Measurements from ENCODE around the gene ADGRF3.
"Not testable (repeated sequence)": the region's sequence is repeated elsewhere in the genome, so short reads cannot be mapped to it uniquely, and the experiment has no call there.

The ADGRF3 gene

DNA sequence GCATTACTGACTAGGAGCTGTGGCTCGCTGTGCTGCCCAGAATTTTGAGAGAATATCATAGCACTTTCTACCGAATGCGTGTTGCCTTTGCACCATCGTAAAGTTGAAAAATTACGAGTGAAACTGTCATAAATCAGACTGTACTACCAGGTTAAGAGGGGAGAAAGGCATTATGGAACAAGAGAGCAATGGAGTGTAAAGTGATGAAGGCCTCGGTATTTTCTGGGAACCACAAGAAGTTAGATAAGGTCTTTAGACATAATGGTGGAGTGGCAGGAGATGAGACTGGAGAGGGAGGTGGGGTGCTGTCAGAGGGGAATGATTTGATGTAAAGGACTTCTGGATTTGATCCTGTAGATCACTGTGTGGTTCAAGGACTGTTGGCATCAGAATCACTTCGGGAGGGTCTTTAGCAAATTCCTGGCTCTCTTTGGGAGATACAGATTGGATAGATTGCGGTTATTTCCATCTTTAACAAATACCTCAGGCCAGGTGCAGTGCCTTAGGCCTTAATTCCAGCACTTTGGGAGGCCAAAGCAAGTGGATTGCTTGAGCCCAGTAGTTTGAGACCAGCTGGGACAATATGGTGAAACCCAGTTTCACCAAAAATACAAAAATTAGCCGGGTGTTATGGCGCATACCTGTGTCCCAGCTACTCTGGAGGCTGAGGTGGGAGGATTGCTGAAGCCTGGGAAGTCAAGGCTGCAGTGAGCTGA is 4.9 kb upstream of the ADGRF3 start:
- no peak for DNase-seq

DNA sequence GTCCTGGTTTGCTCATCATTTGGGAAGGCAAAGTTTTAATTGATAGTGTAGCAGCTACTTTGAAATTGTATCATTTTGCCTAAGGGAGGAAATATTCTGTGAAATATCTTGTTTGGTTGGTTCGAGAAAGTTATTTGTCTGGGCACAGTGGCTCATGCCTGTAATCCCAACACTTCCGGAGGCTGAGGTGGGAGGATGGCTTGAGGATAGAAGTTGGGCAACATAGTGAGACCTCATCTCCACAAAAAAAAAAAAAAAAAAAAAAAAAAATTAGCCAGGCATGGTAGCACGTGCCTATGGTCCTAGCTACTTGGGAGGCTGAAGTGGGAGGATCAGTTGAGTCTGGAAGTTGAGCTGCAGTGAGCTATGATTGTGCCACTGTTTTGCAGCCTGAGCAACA is 3.1 kb upstream of the ADGRF3 start:
- no peak for DNase-seq

DNA sequence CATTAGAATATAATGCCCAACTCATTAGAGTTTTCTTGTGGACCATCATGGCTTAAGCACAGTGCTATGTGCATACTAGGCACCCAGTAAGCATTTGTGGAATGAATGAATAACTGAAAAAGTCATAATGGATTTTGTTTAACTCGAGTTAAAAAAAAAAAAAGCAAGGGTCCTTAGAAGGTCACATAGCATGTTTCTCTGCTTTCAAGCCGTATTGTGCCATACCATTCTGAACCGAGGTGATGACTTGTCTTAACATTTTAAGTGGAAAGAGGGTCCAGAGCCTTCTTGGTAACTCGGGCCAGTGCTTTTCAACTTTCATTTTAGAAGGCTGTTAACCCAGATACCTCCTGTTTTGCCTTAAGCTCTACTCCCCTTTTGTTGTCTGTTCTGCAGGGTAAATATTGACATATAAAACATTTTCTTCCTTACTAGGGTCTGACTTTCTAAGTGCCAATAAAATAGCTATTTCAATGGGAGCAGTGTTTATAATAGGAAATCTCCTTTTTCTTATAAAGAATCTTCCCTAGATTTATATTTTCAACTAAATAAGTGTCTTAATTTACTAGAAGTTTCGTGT is 787 bp upstream of the ADGRF3 start:
- DNase-seq = no peak

DNA sequence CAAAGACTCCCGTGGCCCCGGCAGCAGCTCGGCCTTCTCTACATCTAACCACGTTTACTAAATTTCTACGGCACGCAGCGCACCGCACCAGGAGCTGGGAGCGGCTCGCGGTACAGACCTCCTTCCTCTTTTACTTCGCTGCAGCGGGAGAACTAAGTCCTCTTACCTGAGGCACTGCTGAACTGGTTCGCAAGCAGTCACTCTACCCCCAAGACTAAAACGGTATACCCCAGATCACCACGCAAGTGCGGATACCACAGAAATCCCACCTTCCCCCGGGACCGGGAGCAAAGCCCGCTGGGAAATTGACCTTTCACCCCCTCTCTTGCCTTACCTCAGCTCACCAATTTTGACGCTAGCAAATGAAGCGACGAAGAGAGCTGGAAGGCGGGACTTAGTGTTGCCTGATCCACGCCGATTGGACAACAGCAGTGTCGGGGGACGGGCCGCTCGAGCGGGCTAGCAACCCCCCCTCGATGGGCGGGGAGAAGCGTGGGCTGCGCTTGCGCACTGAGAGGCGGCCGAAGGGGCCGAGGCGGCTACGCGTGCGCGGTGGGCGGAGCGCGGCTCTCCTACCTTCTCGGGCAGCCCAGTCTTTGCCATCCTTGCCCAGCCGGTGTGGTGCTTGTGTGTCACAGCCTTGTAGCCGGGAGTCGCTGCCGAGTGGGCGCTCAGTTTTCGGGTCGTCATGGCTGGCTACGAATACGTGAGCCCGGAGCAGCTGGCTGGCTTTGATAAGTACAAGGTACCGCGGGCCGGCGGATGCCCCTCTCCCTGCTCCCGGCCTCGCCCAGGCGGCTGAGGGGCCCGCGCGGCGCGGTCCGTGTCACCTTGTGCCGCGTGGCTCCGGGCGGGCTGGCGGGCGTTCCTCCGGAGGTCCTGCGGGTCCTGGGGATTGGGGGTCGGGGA is 790 bp downstream of the ADGRF3 start, which contains the start of gene SELENOI:
Gene SELENOI (plus strand): TSS at position 599 of the 909 bp plus-strand sequence. CDS start 90 bp downstream, at position 689.
- DNase-seq = peak; percentile 99

DNA sequence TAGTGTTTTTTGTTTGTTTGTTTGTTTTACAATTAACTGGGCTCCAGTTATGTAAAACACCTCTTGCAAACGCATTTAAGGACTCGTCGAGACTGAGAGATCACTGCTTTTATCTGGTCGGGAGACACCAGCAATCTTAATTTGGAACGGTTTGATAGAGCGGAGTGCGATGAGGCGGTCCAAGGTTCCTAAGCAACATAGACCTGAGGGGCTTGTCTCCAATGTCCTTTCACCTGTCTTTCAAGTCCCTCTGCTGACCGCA is 1.4 kb downstream of the ADGRF3 start:
- DNase-seq = no peak

DNA sequence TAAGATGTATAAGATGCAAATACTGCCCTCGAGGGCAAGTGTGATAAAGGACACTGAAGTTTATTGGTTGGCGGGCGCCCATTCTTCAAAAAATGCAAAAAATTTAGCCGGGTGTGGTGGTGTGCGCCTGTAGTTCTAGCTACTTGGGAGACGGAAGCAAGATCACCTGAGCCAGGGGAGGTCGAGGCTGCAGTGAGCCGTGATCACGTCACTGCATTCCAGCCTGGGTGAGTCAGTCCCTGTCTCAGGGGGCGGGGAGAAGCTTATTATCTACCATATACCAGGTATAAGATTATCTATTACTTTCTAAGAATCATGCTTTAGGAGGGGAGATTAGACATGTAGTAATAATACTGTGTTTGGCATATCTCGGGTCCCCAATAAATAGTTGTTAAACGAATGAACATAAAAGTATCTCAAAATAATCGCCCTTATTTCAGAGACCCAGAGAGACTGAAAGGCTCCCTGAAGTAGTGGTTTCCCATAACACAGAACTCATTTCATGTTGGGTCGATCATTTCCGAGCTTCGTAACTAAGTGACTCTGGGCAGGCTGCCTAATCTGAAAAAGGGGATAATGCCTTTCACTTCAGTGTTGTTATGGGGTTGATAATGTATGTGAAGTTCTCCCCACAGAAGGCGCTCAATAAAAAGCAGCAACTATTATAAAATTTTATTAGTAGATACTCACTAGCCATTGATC is 1.9 kb downstream of the ADGRF3 start:
- DNase-seq = no peak

DNA sequence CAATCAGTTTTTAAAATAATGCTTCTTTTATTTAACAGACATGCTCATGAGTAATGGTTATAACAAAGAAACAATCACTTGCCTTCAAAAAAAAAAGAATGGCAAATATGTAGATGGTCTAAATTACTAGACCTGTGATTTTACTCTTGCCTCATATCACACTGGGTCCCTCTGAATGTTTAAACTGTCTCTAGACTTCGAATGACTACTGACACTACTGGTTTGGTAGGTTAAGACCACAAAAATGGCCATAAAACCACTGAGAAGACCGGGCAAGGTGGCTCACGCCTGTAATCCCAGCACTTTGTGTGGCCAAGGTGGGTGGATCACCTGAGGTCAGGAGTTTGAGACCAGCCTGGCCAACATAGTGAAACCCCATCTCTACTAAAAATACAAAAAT is 5.8 kb downstream of the ADGRF3 start:
- DNase-seq = no peak

DNA sequence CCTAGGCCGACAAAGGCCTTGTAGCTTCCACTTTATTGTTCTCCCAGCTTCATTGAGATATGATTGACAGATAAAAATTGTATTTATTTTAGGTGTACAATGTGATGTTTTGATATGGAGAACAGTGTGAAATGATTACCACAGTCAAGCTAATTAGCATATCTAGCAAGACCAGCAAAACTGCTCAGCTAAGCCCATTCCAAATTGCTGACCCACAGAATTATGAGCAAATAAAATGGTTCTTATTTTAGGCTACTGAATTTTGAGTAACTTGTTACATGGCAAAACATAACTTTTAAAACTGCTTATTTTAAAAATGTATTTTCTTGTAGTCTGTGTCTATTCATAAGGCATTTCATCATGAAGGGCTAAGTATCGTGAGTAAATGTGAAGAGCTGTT is 9.3 kb downstream of the ADGRF3 start:
- DNase-seq = no peak

DNA sequence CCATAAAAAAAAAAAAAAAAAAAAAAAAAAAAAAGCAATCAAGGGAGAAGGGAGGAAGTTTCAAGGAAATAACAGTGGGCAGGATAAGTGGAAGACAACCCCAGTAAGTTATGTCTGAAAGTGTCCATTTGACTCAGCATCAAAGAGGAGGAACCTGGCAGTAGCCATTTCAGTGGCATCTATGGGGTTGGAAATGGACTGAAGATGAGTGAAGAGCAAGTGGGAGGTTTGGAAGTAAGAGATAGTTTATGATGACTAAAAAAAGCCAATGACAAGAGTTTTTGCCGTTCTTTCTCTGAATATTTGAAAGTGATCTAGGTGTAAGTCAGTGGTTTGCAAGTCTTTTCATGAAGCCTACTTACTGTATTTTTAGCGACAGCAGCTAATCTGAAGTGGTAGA is 9.9 kb downstream of the ADGRF3 start:
- no peak for DNase-seq

DNA sequence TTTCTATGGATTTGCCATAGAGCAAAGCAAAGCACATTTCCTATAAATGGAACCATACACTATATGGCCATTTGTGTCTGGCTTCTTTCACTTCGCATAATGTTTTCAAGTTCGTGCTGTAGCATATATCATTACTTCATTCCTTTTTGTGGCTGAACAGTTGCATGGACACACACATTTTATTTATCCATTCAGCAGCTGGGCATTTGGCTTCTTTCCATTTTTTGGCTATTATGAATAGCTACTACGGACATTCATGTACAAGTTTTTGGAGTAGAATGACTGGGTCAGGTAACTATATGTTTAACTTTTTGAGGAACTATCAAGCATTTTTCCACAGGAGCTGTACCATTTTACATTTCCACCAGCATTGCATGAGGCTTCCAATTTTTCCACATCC is 11.4 kb downstream of the ADGRF3 start:
- no peak for DNase-seq

DNA sequence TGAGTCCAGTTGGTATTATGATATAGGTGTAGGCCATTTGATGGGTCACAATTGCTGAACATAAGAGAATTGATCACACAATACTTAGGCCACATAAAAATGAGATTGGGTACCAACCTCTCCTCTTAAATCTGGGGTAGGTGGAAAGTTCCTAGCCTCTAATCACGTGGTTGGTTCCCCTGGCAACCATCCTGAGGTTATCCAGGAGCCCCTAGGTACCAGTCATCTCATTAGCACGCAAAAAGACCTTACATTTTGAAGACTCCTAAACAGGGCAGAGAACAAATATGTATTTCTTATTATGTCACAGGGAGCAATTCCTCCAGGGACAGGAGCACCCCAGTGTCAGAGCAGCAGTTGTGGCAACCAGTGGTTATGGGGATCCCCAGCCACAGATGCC is 13.3 kb downstream of the ADGRF3 start:
- no peak for DNase-seq

DNA sequence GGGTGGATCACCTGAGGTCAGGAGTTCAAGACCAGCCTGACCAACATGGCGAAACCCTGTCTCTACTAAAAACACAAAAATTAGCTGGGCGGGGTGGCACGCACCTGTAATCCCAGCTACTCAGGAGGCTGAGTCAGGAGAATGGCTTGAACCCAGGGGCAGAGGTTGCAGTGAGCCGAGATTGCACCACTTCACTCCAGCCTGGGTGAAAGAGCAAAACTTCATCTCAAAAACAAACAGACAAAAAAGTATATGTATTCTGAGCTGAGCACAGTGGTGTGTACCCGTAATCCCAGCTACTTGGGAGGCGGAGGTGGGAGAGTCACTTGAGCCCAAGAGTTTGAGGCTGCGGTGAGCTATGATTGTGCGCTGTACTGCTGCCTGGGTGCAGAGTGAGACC is 15.3 kb downstream of the ADGRF3 start:
- not testable (repeated sequence) for DNase-seq

DNA sequence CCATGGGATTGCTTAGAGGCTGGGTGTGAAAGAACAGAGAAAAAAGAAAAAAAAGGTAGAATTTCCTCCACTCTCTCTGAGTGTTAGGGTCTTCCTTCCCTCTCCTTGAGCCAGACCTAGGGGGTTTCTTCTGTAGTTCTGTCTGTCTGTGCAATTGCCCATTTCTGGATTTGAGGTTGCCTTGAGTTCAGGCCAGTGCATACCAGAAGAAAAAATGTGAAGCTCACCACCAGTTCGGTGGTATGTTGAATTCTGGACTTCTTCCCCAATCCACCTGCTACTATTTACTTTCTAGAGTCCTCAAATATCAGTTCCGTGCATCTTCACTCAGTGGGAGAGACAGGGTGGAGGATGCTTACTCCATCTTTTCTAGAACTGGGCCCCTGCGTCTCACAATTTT is 16.0 kb downstream of the ADGRF3 start:
- no peak for DNase-seq

DNA sequence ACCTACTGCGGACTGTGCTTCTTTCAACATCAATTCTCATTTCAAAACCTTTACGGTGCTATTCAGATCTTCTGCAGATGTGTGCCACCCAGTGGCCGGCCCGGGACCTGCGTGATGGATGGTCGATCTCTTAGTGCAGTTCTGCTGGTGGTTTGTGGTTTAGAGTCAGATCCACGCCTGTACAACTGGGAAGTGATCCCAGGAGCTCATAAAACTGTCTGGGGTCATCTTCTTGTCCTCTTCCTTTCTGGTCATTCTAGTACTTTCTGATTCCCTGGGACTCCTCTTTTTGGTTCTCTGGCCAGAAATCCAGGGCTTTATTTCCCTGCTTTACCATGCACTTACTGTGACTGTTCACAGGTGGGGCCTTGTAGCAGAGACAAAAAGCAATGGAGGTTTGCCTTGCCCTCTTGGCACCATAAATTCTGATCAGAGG is 16.5 kb downstream of the ADGRF3 start:
- DNase-seq = peak; percentile 88

DNA sequence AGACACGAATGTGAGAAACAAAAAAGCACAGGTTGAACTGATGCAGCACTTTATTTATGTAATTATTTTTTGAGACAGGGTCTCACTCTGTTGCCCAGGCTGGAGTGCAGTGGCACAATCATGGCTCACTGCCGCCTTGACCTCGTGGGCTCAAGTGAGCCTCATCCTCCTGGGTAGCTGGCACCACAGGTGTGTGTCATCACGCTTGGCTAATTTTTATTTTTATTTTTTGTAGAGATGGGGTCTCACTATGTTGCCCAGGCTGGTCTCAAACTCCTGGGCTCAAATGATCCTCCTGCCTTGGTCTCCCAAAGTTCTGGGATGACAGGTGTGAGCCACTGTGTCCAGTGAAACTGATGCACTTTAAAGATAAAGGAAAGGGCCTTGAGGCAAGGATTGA is 17.5 kb downstream of the ADGRF3 start:
- DNase-seq = not testable (repeated sequence)

DNA sequence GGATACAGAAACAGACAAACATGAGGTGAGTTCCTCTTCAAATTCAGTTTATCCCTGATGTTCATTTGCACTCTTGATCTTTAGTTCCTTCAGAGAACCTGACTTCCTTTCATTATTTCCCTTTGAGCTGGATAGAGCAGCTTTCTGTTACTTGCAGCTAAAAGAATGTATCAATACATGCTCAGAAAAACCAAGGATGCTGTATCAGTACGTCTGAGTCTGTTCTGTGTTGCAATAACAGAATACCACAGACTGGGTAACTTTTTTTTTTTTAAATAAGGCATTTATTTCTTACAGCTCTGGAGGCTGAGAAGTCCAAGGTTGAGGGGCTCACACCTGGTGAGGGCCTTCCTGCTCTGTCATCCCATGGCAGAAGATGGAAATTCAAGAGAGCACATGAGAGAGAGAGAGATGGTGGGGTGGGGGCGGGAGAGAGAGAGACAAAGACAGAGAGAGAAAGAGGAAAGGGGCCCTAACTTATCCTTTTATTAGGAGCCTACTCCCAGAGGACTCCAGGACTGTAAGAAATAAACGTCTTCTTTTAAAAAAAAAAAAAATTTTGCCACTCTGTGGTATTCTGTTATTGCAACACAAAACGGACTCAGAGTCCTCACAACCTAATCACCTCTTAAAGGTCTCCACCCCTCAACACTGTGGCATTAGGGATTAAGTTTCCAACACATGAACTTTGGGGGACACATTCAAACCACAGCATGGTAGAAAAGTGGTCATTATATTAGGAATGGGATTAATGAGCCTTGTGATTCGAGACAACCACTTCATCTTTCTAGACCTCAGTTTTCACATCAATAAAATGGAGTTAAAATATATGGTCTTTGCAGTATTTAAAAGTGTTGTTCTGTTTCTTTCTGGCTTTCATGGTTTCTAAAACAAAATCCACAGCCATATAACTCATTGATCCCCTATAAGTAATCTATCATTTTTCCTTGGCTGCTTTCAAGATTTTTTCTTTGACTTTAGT is 19.0 kb downstream of the ADGRF3 start:
- no peak for DNase-seq

DNA sequence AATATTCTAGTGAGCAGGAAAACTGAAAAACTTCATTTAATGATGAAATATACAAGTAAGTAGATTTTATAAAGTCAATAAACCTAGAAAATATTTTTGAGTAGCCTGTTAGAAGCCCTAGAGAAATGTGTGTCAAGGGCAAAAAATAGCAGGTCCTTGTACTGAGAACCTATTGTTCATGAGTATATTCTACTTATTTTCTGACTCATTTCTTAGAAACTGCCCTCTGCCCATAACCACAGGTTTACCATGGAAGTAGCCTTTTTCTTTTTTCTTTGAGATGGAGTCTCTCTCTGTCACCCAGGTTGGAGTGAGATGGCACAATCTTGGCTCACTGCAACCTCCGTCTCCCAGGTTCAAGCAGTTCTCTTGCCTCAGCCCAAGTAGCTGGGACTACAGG is 20.1 kb downstream of the ADGRF3 start:
- no peak for DNase-seq

DNA sequence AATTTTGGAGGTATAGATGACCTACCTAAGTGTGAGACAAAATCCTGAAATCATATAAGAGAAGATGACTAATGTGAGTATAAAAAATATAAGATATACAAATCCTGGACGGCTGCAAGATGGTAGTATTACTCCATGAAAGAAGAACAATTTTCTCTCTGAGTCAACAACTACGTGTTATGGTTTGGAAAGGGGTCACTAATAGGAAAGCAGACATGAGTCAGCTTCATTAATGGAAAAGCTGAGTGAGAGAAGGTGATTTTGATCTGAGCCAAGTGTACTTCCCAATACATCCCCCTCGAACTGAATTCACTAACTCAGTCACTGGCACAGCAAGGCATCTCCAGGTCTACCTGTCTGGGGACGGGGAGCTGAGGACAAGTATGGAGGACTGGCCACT is 20.7 kb downstream of the ADGRF3 start:
- no peak for DNase-seq

DNA sequence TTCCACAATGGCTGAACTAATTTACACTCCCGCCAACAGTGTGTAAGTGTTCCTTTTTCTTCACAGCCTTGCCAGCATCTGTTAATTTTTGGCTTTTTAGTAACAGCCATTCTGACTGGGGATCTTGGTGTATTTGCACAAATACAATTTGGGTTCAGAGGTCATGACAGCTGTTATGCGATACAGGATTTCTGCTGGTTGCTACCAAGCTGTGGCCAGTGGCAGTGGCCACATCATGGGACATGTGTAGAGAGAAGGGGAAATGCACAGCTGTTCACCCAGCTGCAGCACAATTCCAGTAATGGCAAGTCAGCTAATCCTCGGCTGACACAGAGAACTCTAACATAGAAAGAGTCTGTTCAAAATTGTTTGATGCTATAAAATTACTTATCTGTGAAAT is 21.7 kb downstream of the ADGRF3 start:
- no peak for DNase-seq

DNA sequence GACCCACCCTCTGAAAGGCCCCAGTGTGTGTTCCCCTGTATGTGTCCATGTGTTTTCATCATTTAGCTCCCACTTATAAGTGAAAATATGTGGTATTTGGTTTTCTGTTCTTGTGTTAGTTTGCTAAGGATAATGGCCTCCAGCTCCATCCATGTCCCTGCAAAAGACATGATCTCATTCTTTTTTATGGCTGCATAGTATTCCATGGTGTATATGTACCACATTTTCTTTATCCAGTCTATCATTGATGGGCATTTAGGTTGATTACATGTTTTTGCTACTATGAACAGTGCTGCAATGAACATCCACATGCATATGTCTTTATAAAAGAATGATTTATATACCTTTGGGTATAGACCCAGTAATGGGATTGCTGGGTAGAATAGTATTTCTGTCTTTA is 22.1 kb downstream of the ADGRF3 start:
- DNase-seq = not testable (repeated sequence)

DNA sequence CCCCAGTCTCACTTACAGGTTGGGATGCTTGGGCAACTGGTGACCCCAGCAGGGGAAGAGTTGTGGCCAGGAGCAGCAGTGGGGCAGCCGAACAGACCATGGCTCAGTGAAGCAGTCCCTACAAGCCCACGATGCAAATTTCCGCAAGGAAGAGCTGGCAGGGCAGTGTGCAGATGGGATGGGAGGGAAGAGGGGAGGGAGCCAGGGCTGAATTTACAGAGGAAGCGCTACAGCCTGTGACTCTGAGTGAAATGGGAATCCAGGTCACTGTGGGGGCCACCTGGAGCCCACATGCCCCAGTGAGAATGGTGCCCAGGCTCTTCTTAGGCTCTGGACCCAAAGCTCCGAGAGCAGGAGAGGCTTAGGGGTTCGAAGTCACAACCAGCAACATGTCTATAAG is 27.6 kb downstream of the ADGRF3 start:
- DNase-seq = no peak

Data from right forelimb (tissue), 1 donor.